Skeletal muscle tissue (tissue), 4 donors: ENCODE data around the gene S100A3. TPM values are rescaled to one million over a fixed set of nuclear protein-coding genes. Genes with fewer than 3 reads are reported as not detected.

ENCODE experiments used
- H3K27ac ChIP-seq: one replicate; pipeline ENCODE4 v1.7.0; 2013; ENCODE audit warnings: mild to moderate bottlenecking, low read depth, low read length, inconsistent platforms
- H3K27me3 ChIP-seq, 3 donors: one replicate each; pipeline ENCODE4 v1.7.0; 2013; ENCODE audit warnings: low read length in 3 of 3; ENCODE audit not compliant: control insufficient read depth in 3 of 3, insufficient read depth in 3 of 3
- H3K36me3 ChIP-seq, 3 donors: one replicate each; pipeline ENCODE4 v1.7.0; 2013; ENCODE audit warnings: low read length in 3 of 3; ENCODE audit not compliant: control insufficient read depth in 3 of 3, insufficient read depth in 3 of 3
- H3K4me1 ChIP-seq, 3 donors: one replicate each; pipeline ENCODE4 v1.7.0; 2013; ENCODE audit warnings: low read length in 3 of 3, mild to moderate bottlenecking in 3 of 3; ENCODE audit not compliant: control insufficient read depth in 3 of 3, insufficient read depth in 3 of 3
- H3K4me3 ChIP-seq, 3 donors: one replicate each; pipeline ENCODE4 v1.7.0; 2013; ENCODE audit warnings: low read length in 3 of 3
- H3K9ac ChIP-seq, 3 donors: one replicate each; pipeline ENCODE4 v1.7.0; 2013; ENCODE audit warnings: low read length in 3 of 3, mild to moderate bottlenecking in 3 of 3, moderate library complexity in 2 of 3, low read depth in 1 of 3
- H3K9me3 ChIP-seq, 3 donors: one replicate each; pipeline ENCODE4 v1.7.0; 2013; ENCODE audit warnings: low read length in 3 of 3; ENCODE audit not compliant: control insufficient read depth in 3 of 3
- total RNA-seq: library from RNA; depleted of rRNA; stranded (reverse); fragments of >200 nt; gene quantifications from one replicate; pipeline ENCODE4 v1.2.3, GENCODE V29; 2014
- donor health status: Osteomylitis.

The S100A3 gene
- total RNA-seq, 1 donor from 2014 or later, result not detected

DNA sequence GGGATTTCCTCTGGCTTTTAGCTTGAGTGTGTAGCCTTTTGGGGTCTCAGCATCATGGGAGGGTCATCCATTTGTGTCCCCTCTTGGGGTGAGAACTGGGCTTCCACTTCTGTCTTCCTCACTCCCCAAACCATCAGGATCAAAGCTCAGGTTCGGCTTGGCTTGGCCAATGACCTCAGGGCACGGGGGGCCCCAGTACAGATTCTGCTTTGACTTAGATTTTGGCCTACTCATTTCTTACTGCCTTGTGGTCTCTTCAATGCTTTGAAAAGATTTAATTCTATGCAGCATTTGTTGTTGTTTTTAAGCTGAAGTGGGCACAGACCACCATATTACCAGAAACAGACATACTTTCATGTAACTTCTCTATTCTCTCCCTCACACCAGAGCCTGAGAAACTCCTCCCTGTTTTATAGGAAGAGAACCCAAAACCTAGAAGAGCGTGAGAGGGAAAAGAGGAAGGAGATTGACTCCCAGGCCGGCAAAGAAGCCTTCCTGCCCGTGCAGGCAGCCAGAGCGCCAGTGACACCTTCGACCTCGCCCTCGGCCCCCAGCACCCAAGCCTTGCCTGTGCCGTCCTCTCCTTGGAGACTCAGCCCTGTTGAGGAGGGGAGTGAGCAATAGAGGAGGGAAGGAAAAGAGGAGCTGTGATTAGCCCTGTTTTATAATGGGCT is 1.9 kb upstream of the S100A3 start:
- Histone ChIP-seq H3K36me3 (no peaks in the 10 kb centered on the region), H3K9ac (no peak overlapping the region), H3K9me3 (no peaks in the 10 kb centered on the region), H3K27ac (no peak overlapping the region), H3K4me3 (no peak overlapping the region), H3K4me1 (peaks cover 48 to 65% (median 56%) of the 10 kb centered on the region in 3 donors), H3K27me3 (no peaks in the 10 kb centered on the region)

- H3K27me3 ChIP-seq, result no peaks in the 10 kb centered on the region
- no peaks in the 10 kb centered on the region for H3K9me3 ChIP-seq
- H3K4me3 ChIP-seq, result no peak overlapping the region
- no peak overlapping the region for H3K9ac ChIP-seq
- no peaks in the 10 kb centered on the region for H3K36me3 ChIP-seq
- H3K27ac ChIP-seq, result peak overlapping the region; percentile 72
- peaks cover 54 to 71% (median 61%) of the 10 kb centered on the region in 3 donors for H3K4me1 ChIP-seq
Observed at GRCh38 chr1:153550398-153550758, 1.3 kb upstream of the S100A3 start.

- H3K9ac ChIP-seq, result peak overlapping the region in 1 of 3 donors; percentile 40
- peaks cover 59 to 75% (median 66%) of the 10 kb centered on the region in 3 donors for H3K4me1 ChIP-seq
- H3K9me3 ChIP-seq, result no peaks in the 10 kb centered on the region
- H3K27me3 ChIP-seq, result no peaks in the 10 kb centered on the region
- H3K27ac ChIP-seq, result peak overlapping the region; percentile 72
- H3K4me3 ChIP-seq, result no peak overlapping the region
- H3K36me3 ChIP-seq, result no peaks in the 10 kb centered on the region
Observed at GRCh38 chr1:153549741-153550397, 811 bp upstream of the S100A3 start.

GRCh38 chr1:153547560-153548551 is 1.2 kb downstream of the S100A3 start:
- no peaks in the 10 kb centered on the region for H3K36me3 ChIP-seq
- H3K9me3 ChIP-seq, result no peaks in the 10 kb centered on the region
- peak overlapping the region; percentile 72 for H3K27ac ChIP-seq
- peak overlapping the region in 1 of 3 donors; percentile 33 for H3K9ac ChIP-seq
- no peaks in the 10 kb centered on the region for H3K27me3 ChIP-seq
- H3K4me3 ChIP-seq, result no peak overlapping the region
- H3K4me1 ChIP-seq, result peaks cover 67 to 75% (median 69%) of the 10 kb centered on the region in 3 donors

GRCh38 chr1:153546796-153547559 is 2.1 kb downstream of the S100A3 start:
- Histone ChIP-seq H3K27ac (peak overlapping the region; percentile 60), H3K9ac (peak overlapping the region in 2 of 3 donors; percentile 11 to 33)

DNA sequence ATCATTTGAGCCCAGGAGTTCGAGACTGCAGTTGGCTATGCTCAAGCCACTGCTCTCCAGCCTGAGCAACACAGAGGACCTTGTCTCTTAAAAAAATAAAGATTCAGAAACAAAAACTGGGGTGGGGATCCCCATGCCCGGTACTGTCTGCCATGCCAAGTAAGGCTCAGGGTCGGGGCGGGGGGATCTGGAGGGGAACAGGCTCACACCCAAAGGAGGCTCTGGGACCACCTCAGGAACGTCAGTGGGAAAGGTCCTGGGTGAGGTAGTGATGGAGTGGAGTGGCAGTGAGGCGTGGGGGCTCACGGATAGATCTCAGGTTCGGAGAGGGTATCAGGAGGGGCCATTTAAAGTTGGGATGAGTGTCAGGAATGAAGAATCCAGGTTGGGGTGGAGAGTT is 2.7 kb downstream of the S100A3 start:
- Histone ChIP-seq H3K4me1 (peaks cover 69 to 75% (median 71%) of the 10 kb centered on the region in 3 donors), H3K9ac (peak overlapping the region; percentile 2 to 78 (median 11)), H3K27ac (peak overlapping the region; percentile 60), H3K4me3 (peak overlapping the region in 1 of 3 donors; percentile 83), H3K36me3 (no peaks in the 10 kb centered on the region), H3K27me3 (no peaks in the 10 kb centered on the region), H3K9me3 (no peaks in the 10 kb centered on the region)

More at GRCh38 chr1:153546796-153547559, 2.1 kb downstream of the S100A3 start:
- H3K4me1 ChIP-seq, result peaks cover 69 to 75% (median 71%) of the 10 kb centered on the region in 3 donors
- H3K36me3 ChIP-seq, result no peaks in the 10 kb centered on the region
- H3K9me3 ChIP-seq, result no peaks in the 10 kb centered on the region
- H3K27me3 ChIP-seq, result no peaks in the 10 kb centered on the region
- H3K4me3 ChIP-seq, result peak overlapping the region in 1 of 3 donors; percentile 83

DNA sequence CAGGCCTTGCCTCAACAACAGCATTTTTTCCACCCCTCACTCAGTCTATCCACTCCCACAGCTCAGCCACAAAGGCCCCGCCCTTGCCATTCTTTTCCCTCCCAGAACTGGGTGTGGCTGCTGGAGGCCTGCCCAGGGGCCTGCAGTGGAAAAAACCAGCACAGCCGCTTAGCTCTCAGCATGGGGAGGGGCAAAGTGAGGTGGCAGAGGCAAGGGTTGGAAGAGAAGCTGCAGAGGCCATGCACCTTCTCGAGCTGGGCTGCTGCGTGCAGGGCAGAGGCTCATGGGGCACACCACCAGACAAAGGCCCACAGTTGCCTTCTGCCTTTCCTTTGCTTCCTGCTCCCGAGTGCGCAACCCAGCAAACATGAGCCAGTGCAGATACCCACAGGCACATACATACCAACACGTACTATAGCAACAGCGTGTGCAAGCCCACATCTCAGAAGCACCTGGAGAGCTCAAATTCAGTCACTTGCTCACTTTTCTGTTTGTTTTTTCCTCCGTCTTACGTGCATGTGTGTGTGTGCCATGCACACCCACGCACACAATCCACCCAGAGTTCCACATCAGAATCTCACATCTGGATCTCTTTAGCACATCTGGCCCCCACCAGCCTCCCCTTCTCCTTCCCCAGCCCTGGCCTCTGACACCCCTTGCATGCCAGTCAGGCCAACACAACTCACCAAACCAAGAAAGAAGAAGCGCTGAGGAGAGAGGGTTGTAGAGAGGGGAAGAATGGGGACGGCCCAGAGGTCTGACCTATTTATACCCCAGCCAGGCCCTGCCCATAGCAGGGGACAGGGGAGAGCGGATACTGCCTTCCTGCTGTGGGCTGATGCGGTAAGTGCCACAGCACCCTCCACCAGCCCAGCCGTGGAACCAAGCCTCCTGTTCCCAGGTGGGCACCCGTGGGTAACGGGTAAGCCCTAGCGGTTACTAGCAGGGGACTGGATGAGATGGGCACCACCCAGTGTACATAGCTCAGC is 3.7 kb downstream of the S100A3 start, which contains the start of gene S100A4:
TSS of gene S100A4 (minus strand) at position 740 of the 989 bp plus-strand sequence. CDS start 1,012 bp downstream, outside the sequence.
- Histone ChIP-seq H3K27me3 (no peaks in the 10 kb centered on the region), H3K36me3 (no peaks in the 10 kb centered on the region), H3K9ac (peak within 1 kb of the TSS; percentile 76 to 78 (median 76)), H3K9me3 (no peaks in the 10 kb centered on the region), H3K4me3 (peak within 1 kb of the TSS; percentile 68 to 84 (median 83)), H3K4me1 (peaks cover 68 to 69% (median 68%) of the 10 kb centered on the region in 3 donors), H3K27ac (peak within 1 kb of the TSS; percentile 60)

GRCh38 chr1:153544453-153545066 is 4.5 kb downstream of the S100A3 start:
- Histone ChIP-seq H3K9me3 (no peaks in the 10 kb centered on the region), H3K4me3 (peak overlapping the region; percentile 68 to 84 (median 83)), H3K27ac (peak overlapping the region; percentile 60), H3K4me1 (peaks cover 60 to 62% (median 60%) of the 10 kb centered on the region in 3 donors), H3K9ac (peak overlapping the region; percentile 76 to 78 (median 76)), H3K27me3 (no peaks in the 10 kb centered on the region), H3K36me3 (no peaks in the 10 kb centered on the region)
